ENCODE measurements around the gene DTNA.

GRCh38 chr18:34660572-34660971 lies 49.5 kb upstream of the DTNA start:
- TF ChIP-seq EZH2 (IDR thresholded peaks at IDR 0.05; ENCODE audit: low read length, missing control alignments) (no peak), CTCF (conservative IDR thresholded peaks at IDR 0.05 in 1 of 2, IDR thresholded peaks at IDR 0.05 in 1 of 2; ENCODE audit: low read depth in 1 of 2, low read length in 2 of 2) (no peak)

Measured in fibroblast of lung (primary cell).